HEK293 (cell line): Measurements from ENCODE around the gene KNG1.

Source experiments
- CTCF ChIA-PET: fragments of 350-600 bp; formaldehyde crosslinking; extraction: SDS; loops from one replicate; lab custom pipeline; 2021; ENCODE audit warnings: antibody characterized with exemption; lab: Yijun Ruan, JAX
- POLR2A ChIA-PET: fragments of 300-600 bp; formaldehyde crosslinking; extraction: SDS; loops from one replicate; lab custom pipeline; 2020; ENCODE audit warnings: antibody characterized with exemption, inconsistent platforms; lab: Yijun Ruan, JAX
- H3K27ac ChIP-seq: fragments of 200-500 bp; sonication (Bioruptor generic); 2 replicates; pipeline ENCODE4 v1.5.1; 2014; ENCODE audit warnings: low read depth, low read length, control low read depth, inconsistent platforms; ENCODE audit errors: extremely low read depth
- H3K36me3 ChIP-seq, 2 experiments: fragments of 200-500 bp in 1 of 2; sonication (Bioruptor generic) in 1 of 2; 1 replicate in 1 of 2; 2 replicates in 1 of 2; pipeline ENCODE4 v1.5.1; 2014 to 2017; ENCODE audit warnings: inconsistent platforms in 2 of 2, low read length in 2 of 2; ENCODE audit not compliant: control insufficient read depth in 2 of 2, insufficient read depth in 1 of 2
- H3K4me1 ChIP-seq: fragments of 200-500 bp; sonication (Bioruptor generic); 2 replicates; pipeline ENCODE4 v1.5.1; 2014; ENCODE audit warnings: mild to moderate bottlenecking, low read length, inconsistent platforms; ENCODE audit not compliant: control insufficient read depth, insufficient read depth
- H3K4me3 ChIP-seq: 2 replicates; pipeline ENCODE4 v1.5.1; 2011; ENCODE audit warnings: low read depth, mild to moderate bottlenecking, control low read depth, low read length, moderate library complexity
- H3K9me3 ChIP-seq: fragments of 200-500 bp; sonication (Bioruptor generic); 2 replicates; pipeline ENCODE4 v1.5.1; 2014; ENCODE audit warnings: low read depth, low read length, inconsistent platforms; ENCODE audit not compliant: control insufficient read depth, insufficient read depth
- OVOL3 ChIP-seq: fragments of 450-650 bp; formaldehyde crosslinking; IDR thresholded peaks from 2 replicates; pipeline ENCODE4 v1.5.1; 2016; ENCODE audit warnings: missing biosample characterization, missing genetic modification characterization
- SCRT2 ChIP-seq: fragments of 450-650 bp; formaldehyde crosslinking; IDR thresholded peaks from 2 replicates; pipeline ENCODE4 v1.5.1; 2016; ENCODE audit warnings: missing biosample characterization, missing genetic modification characterization
- YY2 ChIP-seq: fragments of 450-650 bp; formaldehyde crosslinking; IDR thresholded peaks from 2 replicates; pipeline ENCODE4 v1.5.1; 2016; ENCODE audit warnings: missing biosample characterization, missing genetic modification characterization
- ZBTB20 ChIP-seq: fragments of 450-650 bp; formaldehyde crosslinking; IDR thresholded peaks from 2 replicates; pipeline ENCODE4 v1.5.1; 2016; ENCODE audit warnings: missing biosample characterization, missing genetic modification characterization
- ZNF133 ChIP-seq: fragments of 450-650 bp; formaldehyde crosslinking; IDR thresholded peaks from 2 replicates; pipeline ENCODE4 v1.5.1; 2016; ENCODE audit warnings: missing biosample characterization, missing genetic modification characterization
- ZNF19 ChIP-seq: fragments of 450-650 bp; formaldehyde crosslinking; IDR thresholded peaks from 2 replicates; pipeline ENCODE4; 2016; ENCODE audit warnings: missing biosample characterization, missing genetic modification characterization, low read depth
- ZNF2 ChIP-seq: fragments of 450-650 bp; formaldehyde crosslinking; IDR thresholded peaks from 2 replicates; pipeline ENCODE4 v1.5.1; 2016; ENCODE audit warnings: missing biosample characterization, missing genetic modification characterization
- ZNF239 ChIP-seq: fragments of 450-650 bp; formaldehyde crosslinking; IDR thresholded peaks from 2 replicates; pipeline ENCODE4 v1.5.1; 2016; ENCODE audit warnings: missing biosample characterization, missing genetic modification characterization
- ZNF311 ChIP-seq: fragments of 450-650 bp; formaldehyde crosslinking; IDR thresholded peaks from 2 replicates; pipeline ENCODE4 v1.5.1; 2017; ENCODE audit warnings: missing biosample characterization, missing genetic modification characterization, borderline replicate concordance
- ZNF518A ChIP-seq: fragments of 450-650 bp; formaldehyde crosslinking; conservative IDR thresholded peaks from 2 replicates; pipeline ENCODE4 v1.5.1; 2016; ENCODE audit warnings: low read depth, missing biosample characterization, missing genetic modification characterization
- ZNF521 ChIP-seq: fragments of 450-650 bp; formaldehyde crosslinking; IDR thresholded peaks from 2 replicates; pipeline ENCODE4 v1.5.1; 2017; ENCODE audit warnings: missing biosample characterization, mild to moderate bottlenecking, missing genetic modification characterization
- ZNF654 ChIP-seq: fragments of 450-650 bp; formaldehyde crosslinking; IDR thresholded peaks from 2 replicates; pipeline ENCODE4 v1.5.1; 2016; ENCODE audit warnings: low read depth, missing biosample characterization, missing genetic modification characterization
- ZNF660 ChIP-seq: fragments of 450-650 bp; IDR thresholded peaks from 2 replicates; pipeline ENCODE4 v1.5.1; 2018; ENCODE audit warnings: missing biosample characterization, mild to moderate bottlenecking, missing genetic modification characterization
- ZNF664 ChIP-seq: fragments of 450-650 bp; formaldehyde crosslinking; IDR thresholded peaks from 2 replicates; pipeline ENCODE4 v1.5.1; 2016; ENCODE audit warnings: missing biosample characterization, missing genetic modification characterization
- ZNF830 ChIP-seq: fragments of 450-650 bp; IDR thresholded peaks from 2 replicates; pipeline ENCODE4 v1.5.0; 2018; ENCODE audit warnings: missing biosample characterization, missing genetic modification characterization, low read depth, mild to moderate bottlenecking, moderate library complexity
- ZSCAN4 ChIP-seq: fragments of 450-650 bp; formaldehyde crosslinking; IDR thresholded peaks from 2 replicates; pipeline ENCODE4 v1.5.1; 2017; ENCODE audit warnings: missing biosample characterization, missing genetic modification characterization

KNG1 gene

GRCh38 chr3:186760897-186761447 lies 43.8 kb downstream of the KNG1 start:
- no peak for TF ChIP-seq ZNF521 (tag by site-specific recombination)
- no peak for TF ChIP-seq ZNF654 (tag by site-specific recombination)
- no peak for TF ChIP-seq ZNF830 (tag by site-specific recombination)
- no peak for TF ChIP-seq YY2 (tag by site-specific recombination)
- no peak for TF ChIP-seq ZSCAN4
- TF ChIP-seq ZNF133 (tag by site-specific recombination) = no peak
- TF ChIP-seq ZNF2 (tag by site-specific recombination) = no peak
- no peak for TF ChIP-seq SCRT2 (tag by site-specific recombination)
- TF ChIP-seq OVOL3 (tag by site-specific recombination) = no peak
- TF ChIP-seq ZNF311 (tag by site-specific recombination) = no peak
- no peak for TF ChIP-seq ZNF19 (tag by site-specific recombination)
- no peak for TF ChIP-seq ZBTB20 (tag by site-specific recombination)
- no peak for TF ChIP-seq ZNF660
- TF ChIP-seq ZNF518A (tag by site-specific recombination) = no peak
- H3K4me1 ChIP-seq = no peaks in the 10 kb centered on the region
- no peaks in the 10 kb centered on the region for H3K36me3 ChIP-seq
- ChIA-PET CTCF (interaction anchor here (1.2 kb wide), 1 partner anchor 144 kb away, joined by 3 read pairs; no protein-coding TSS in a partner anchor), POLR2A (no interaction called here)
- H3K9me3 ChIP-seq = no peaks in the 10 kb centered on the region
- H3K27ac ChIP-seq = no peak overlapping the region
- no peak overlapping the region for H3K4me3 ChIP-seq

GRCh38 chr3:186772281-186772694 lies 55.1 kb downstream of the KNG1 start:
- ChIA-PET POLR2A (interaction anchor here (1.5 kb wide), 1 partner anchor 11 kb away, joined by 6 read pairs; the partner anchor contains the start of gene EIF4A2), CTCF (no interaction called here)
- H3K4me1 ChIP-seq = no peaks in the 10 kb centered on the region
- H3K27ac ChIP-seq = no peak overlapping the region
- no peaks in the 10 kb centered on the region for H3K9me3 ChIP-seq
- no peak for TF ChIP-seq ZNF239 (tag by site-specific recombination)
- TF ChIP-seq ZNF664 (tag by site-specific recombination) = no peak
- no peak for TF ChIP-seq ZNF660
- H3K4me3 ChIP-seq = no peak overlapping the region
- no peaks in the 10 kb centered on the region for H3K36me3 ChIP-seq
